PC-9 (cell line): Measurements from ENCODE around the gene ANAPC10.

Source experiments
- EZH2 ChIP-seq: fragments of 200-600 bp; sonication (generic); IDR thresholded peaks from 2 replicates; pipeline ENCODE4 v1.8.0; 2017; ENCODE audit warnings: antibody characterized with exemption, low read depth
- TF ChIP-seq, protein P1 (sequence below): fragments of 200-600 bp; sonication (generic); conservative IDR thresholded peaks from 2 replicates; pipeline ENCODE4 v1.6.1; 2017; ENCODE audit warnings: mixed run types, antibody characterized with exemption, mild to moderate bottlenecking, moderate library complexity

DNA sequence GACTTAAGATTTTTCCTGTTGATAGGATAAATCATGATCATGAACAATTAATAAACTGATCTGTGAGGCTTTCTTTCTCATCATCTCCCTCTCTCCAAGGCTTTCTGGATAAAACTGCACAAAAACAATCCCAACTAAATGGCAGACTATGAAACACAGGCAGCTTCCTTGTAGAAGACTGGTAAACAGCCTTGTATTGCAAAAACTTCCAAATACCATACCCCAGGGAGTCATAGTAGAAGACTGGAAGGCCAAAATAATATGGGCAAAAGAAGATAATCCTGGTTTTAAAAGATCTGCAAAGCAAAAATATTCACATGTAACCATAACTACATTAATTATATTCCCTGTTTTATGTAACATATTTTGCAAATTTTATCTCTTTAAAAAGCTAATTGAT is 113.0 kb downstream of the ANAPC10 start:
- TF ChIP-seq EZH2, result no peak
- TF ChIP-seq, protein P1, sequence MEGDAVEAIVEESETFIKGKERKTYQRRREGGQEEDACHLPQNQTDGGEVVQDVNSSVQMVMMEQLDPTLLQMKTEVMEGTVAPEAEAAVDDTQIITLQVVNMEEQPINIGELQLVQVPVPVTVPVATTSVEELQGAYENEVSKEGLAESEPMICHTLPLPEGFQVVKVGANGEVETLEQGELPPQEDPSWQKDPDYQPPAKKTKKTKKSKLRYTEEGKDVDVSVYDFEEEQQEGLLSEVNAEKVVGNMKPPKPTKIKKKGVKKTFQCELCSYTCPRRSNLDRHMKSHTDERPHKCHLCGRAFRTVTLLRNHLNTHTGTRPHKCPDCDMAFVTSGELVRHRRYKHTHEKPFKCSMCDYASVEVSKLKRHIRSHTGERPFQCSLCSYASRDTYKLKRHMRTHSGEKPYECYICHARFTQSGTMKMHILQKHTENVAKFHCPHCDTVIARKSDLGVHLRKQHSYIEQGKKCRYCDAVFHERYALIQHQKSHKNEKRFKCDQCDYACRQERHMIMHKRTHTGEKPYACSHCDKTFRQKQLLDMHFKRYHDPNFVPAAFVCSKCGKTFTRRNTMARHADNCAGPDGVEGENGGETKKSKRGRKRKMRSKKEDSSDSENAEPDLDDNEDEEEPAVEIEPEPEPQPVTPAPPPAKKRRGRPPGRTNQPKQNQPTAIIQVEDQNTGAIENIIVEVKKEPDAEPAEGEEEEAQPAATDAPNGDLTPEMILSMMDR, result no peak
